CD4-positive, alpha-beta T cell (primary cell): ENCODE results near the gene TRERF1. TPM values are rescaled to one million over a fixed set of nuclear protein-coding genes. Genes with fewer than 3 reads are reported as not detected.

Experiments used
- ATAC-seq: fragments of 200-7000 bp; cut with Tn5 transposase; one replicate; pipeline ENCODE4 v1.10.0; 2022; ENCODE audit warnings: mild to moderate bottlenecking; ENCODE audit not compliant: poor library complexity
- CTCF ChIA-PET: fragments of 350-600 bp; sonication (Branson Sonifier 250); formaldehyde crosslinking; loops from one replicate; lab custom pipeline; 2021; ENCODE audit warnings: antibody characterized with exemption, inconsistent platforms; lab: Charles Lee
- POLR2A ChIA-PET: fragments of 350-600 bp; sonication (Branson Sonifier 250); formaldehyde crosslinking; loops from one replicate; lab custom pipeline; 2021; ENCODE audit warnings: antibody characterized with exemption, inconsistent platforms; lab: Charles Lee
- DNase-seq, 14 experiments: peaks; one replicate each; pipeline ENCODE4 v3.0.0-alpha.2; 2013 to 2020; ENCODE audit warnings: mixed read lengths in 2 of 14
- H3K27ac ChIP-seq, 2 donors: one replicate each; pipeline versions ENCODE4 v1.5.1 to v1.7.0; 2013; ENCODE audit warnings: low read length in 2 of 2, low read depth in 1 of 2, mild to moderate bottlenecking in 1 of 2
- H3K27me3 ChIP-seq, 2 experiments: 1 replicate in 1 of 2; 2 replicates in 1 of 2; pipeline versions ENCODE4 v1.6.1 to v1.7.0; 2013; ENCODE audit warnings: low read length in 2 of 2, control low read depth in 1 of 2, mild to moderate bottlenecking in 1 of 2, moderate library complexity in 1 of 2; ENCODE audit not compliant: insufficient read depth in 2 of 2, control insufficient read depth in 1 of 2
- H3K36me3 ChIP-seq: one replicate; pipeline ENCODE4 v1.6.1; 2013; ENCODE audit warnings: low read length, control low read depth; ENCODE audit not compliant: insufficient read depth
- H3K4me1 ChIP-seq: one replicate; pipeline ENCODE4 v1.6.1; 2013; ENCODE audit warnings: low read length, control low read depth; ENCODE audit not compliant: insufficient read depth
- H3K4me3 ChIP-seq: one replicate; pipeline ENCODE4 v1.5.1; 2013; ENCODE audit warnings: mild to moderate bottlenecking, low read length, moderate library complexity
- H3K9me3 ChIP-seq, 2 experiments: 1 replicate in 1 of 2; 2 replicates in 1 of 2; pipeline versions ENCODE4 v1.6.1 to v1.7.0; 2013; ENCODE audit warnings: low read length in 2 of 2, mild to moderate bottlenecking in 2 of 2, control low read depth in 1 of 2, moderate library complexity in 1 of 2; ENCODE audit not compliant: control insufficient read depth in 1 of 2, insufficient read depth in 1 of 2
- H3K27ac Mint-ChIP-seq: one replicate; pipeline ENCODE4 v1.8.0; 2020; ENCODE audit warnings: mixed read lengths
- H3K27me3 Mint-ChIP-seq: one replicate; pipeline ENCODE4 v1.8.0; 2021; ENCODE audit warnings: mixed read lengths
- H3K36me3 Mint-ChIP-seq: one replicate; pipeline ENCODE4 v1.8.0; 2021; ENCODE audit warnings: low read depth, mixed read lengths
- H3K4me1 Mint-ChIP-seq: one replicate; pipeline ENCODE4 v1.8.0; 2021; ENCODE audit warnings: low read depth, mixed read lengths
- H3K4me3 Mint-ChIP-seq: one replicate; pipeline ENCODE4 v1.8.0; 2020; ENCODE audit warnings: mild to moderate bottlenecking, mixed read lengths
- H3K9me3 Mint-ChIP-seq: one replicate; pipeline ENCODE4 v1.8.0; 2020; ENCODE audit warnings: mixed read lengths
- CTCF ChIP-seq: fragments of 200-600 bp; IDR thresholded peaks from one replicate; pipeline ENCODE4 v1.8.0; 2022; ENCODE audit warnings: antibody characterized with exemption, mild to moderate bottlenecking
- intact Hi-C, 2 experiments: fragments of 100-400 bp; cut with DNase I in 1 of 2; cut with micrococcal nuclease in 1 of 2; formaldehyde crosslinking; loops; one replicate each; pipeline versions ENCODE4 v1.15.1 to v1.9.0; 2023 to 2025; cut with DNase I, micrococcal nuclease
- total RNA-seq, 174 experiments: library from RNA in 2 of 174; stranded (reverse) in 2 of 174; gene quantifications; one replicate each; pipeline ENCODE4 v1.2.3 and lab custom pipeline; 2021 to 2026

The TRERF1 gene
- total RNA-seq, 2 experiments from 2014 or later = 31.0 to 31.7 TPM

- CTCF ChIA-PET = no interaction called here
- ATAC-seq = no peak
- Histone ChIP-seq H3K9me3 (no peaks in the 10 kb centered on the region), H3K4me3 (no peak overlapping the region), H3K27me3 (no peaks in the 10 kb centered on the region), H3K4me1 (no peaks in the 10 kb centered on the region), H3K27ac (no peak overlapping the region), H3K36me3 (no peaks in the 10 kb centered on the region)
- POLR2A ChIA-PET = no interaction called here
- H3K9me3 Mint-ChIP-seq = no peaks in the 10 kb centered on the region
- H3K27me3 Mint-ChIP-seq = no peaks in the 10 kb centered on the region
- intact Hi-C loops = no loop called here
- TF ChIP-seq CTCF = no peak
- H3K4me3 Mint-ChIP-seq = no peak overlapping the region
- H3K4me1 Mint-ChIP-seq = no peaks in the 10 kb centered on the region
- H3K27ac Mint-ChIP-seq = no peak overlapping the region
- DNase-seq = no peak
- H3K36me3 Mint-ChIP-seq = no peaks in the 10 kb centered on the region
Measured at GRCh38 chr6:42190554-42191183, 261.1 kb downstream of the TRERF1 start.

GRCh38 chr6:42188406-42188805, 263.3 kb downstream of the TRERF1 start:
- Mint-ChIP-seq H3K4me1 (no peaks in the 10 kb centered on the region), H3K36me3 (no peaks in the 10 kb centered on the region), H3K4me3 (no peak overlapping the region), H3K27ac (no peak overlapping the region), H3K9me3 (no peaks in the 10 kb centered on the region), H3K27me3 (no peaks in the 10 kb centered on the region)
- no peaks in the 10 kb centered on the region for H3K36me3 ChIP-seq
- TF ChIP-seq CTCF = no peak
- H3K27ac ChIP-seq = no peak overlapping the region
- no peak overlapping the region for H3K4me3 ChIP-seq
- intact Hi-C loops = no loop called here
- H3K4me1 ChIP-seq = no peaks in the 10 kb centered on the region
- H3K27me3 ChIP-seq = no peaks in the 10 kb centered on the region
- ATAC-seq (no peak), DNase-seq (no peak)
- no peaks in the 10 kb centered on the region for H3K9me3 ChIP-seq
- CTCF ChIA-PET = no interaction called here
- POLR2A ChIA-PET = no interaction called here

GRCh38 chr6:42185597-42185996, 266.1 kb downstream of the TRERF1 start:
- no peak overlapping the region for H3K27ac ChIP-seq
- ATAC-seq (no peak), DNase-seq (no peak)
- no peaks in the 10 kb centered on the region for H3K27me3 ChIP-seq
- ChIA-PET POLR2A (no interaction called here), CTCF (no interaction called here)
- no peaks in the 10 kb centered on the region for H3K36me3 ChIP-seq
- H3K9me3 ChIP-seq = no peaks in the 10 kb centered on the region
- no peaks in the 10 kb centered on the region for H3K9me3 Mint-ChIP-seq
- H3K4me1 ChIP-seq = no peaks in the 10 kb centered on the region
- no peak overlapping the region for H3K27ac Mint-ChIP-seq
- no peak overlapping the region for H3K4me3 ChIP-seq
- no peaks in the 10 kb centered on the region for H3K36me3 Mint-ChIP-seq
- intact Hi-C loops = no loop called here
- no peak for TF ChIP-seq CTCF
- no peaks in the 10 kb centered on the region for H3K27me3 Mint-ChIP-seq
- H3K4me1 Mint-ChIP-seq = no peaks in the 10 kb centered on the region
- H3K4me3 Mint-ChIP-seq = no peak overlapping the region
